IMR-90 (cell line): ENCODE data around the gene PRDM10. TPM values are rescaled to one million over a fixed set of nuclear protein-coding genes. Genes with fewer than 3 reads are reported as not detected.

Experiments
- ATAC-seq: fragments of 200-7000 bp; cut with Tn5 transposase; 2 replicates; pipeline ENCODE4 v1.9.1; 2020; ENCODE audit warnings: low read depth, mild to moderate bottlenecking, moderate library complexity
- BruUV-seq: library from RNA; stranded (reverse); fragments of 400-500 nt; replicated peaks from 2 replicates; lab custom pipeline; 2021; lab: Mats Ljungman, UMichigan
- CTCF ChIA-PET: fragments of 300-600 bp; formaldehyde crosslinking; extraction: SDS; loops from one replicate; lab custom pipeline; 2021; ENCODE audit warnings: antibody characterized with exemption; lab: Yijun Ruan, JAX
- POLR2A ChIA-PET: fragments of 300-600 bp; sonication (Branson Sonifier 250); formaldehyde crosslinking; loops from one replicate; lab custom pipeline; 2022; ENCODE audit warnings: antibody characterized with exemption; ENCODE audit not compliant: unreplicated experiment; lab: Charles Lee
- DNase-seq: peaks from one replicate; pipeline ENCODE4 v3.0.0; 2013
- H2AFZ ChIP-seq: replicated peaks from 2 replicates; pipeline ENCODE3; 2013; ENCODE audit warnings: low read length, mild to moderate bottlenecking; ENCODE audit not compliant: poor library complexity
- H2AK5ac ChIP-seq: 2 replicates; pipeline ENCODE4 v1.6.1; 2013; ENCODE audit warnings: low read depth, low read length, inconsistent platforms
- H2AK9ac ChIP-seq: replicated peaks from 2 replicates; pipeline ENCODE3; 2013; ENCODE audit warnings: mild to moderate bottlenecking, low read depth, low read length, moderate library complexity; ENCODE audit not compliant: poor library complexity
- H2BK120ac ChIP-seq: 2 replicates; pipeline ENCODE4 v1.6.1; 2013; ENCODE audit warnings: low read depth, low read length, inconsistent platforms
- H2BK15ac ChIP-seq: 3 replicates; pipeline ENCODE4 v1.6.1; 2013; ENCODE audit warnings: low read depth, low read length, inconsistent platforms
- H2BK20ac ChIP-seq: 2 replicates; pipeline ENCODE4 v1.6.1; 2013; ENCODE audit warnings: low read depth, mild to moderate bottlenecking, inconsistent platforms, low read length, moderate library complexity
- H2BK5ac ChIP-seq: 2 replicates; pipeline ENCODE4 v1.6.1; 2013; ENCODE audit warnings: mild to moderate bottlenecking, low read depth, low read length, inconsistent platforms; ENCODE audit not compliant: poor library complexity, severe bottlenecking
- H3K14ac ChIP-seq: replicated peaks from 2 replicates; pipeline ENCODE4 v1.6.1; 2013; ENCODE audit warnings: low read depth, low read length, inconsistent platforms
- H3K18ac ChIP-seq: 2 replicates; pipeline ENCODE4 v1.6.1; 2013; ENCODE audit warnings: low read depth, low read length, control low read depth
- H3K23ac ChIP-seq: 2 replicates; pipeline ENCODE4 v1.6.1; 2013; ENCODE audit warnings: low read depth, low read length, inconsistent platforms
- H3K27ac ChIP-seq: 2 replicates; pipeline ENCODE4 v1.5.1; 2013; ENCODE audit warnings: mild to moderate bottlenecking, control low read depth, low read length; ENCODE audit not compliant: insufficient read depth
- H3K27me3 ChIP-seq: 2 replicates; pipeline ENCODE4 v1.6.1; 2013; ENCODE audit warnings: low read length; ENCODE audit not compliant: control insufficient read depth, insufficient read depth
- H3K36me3 ChIP-seq: 2 replicates; pipeline ENCODE4 v1.6.1; 2013; ENCODE audit warnings: low read length, mixed read lengths; ENCODE audit not compliant: control insufficient read depth, insufficient read depth
- H3K4ac ChIP-seq: 2 replicates; pipeline ENCODE4 v1.6.1; 2013; ENCODE audit warnings: low read depth, low read length, inconsistent platforms
- H3K4me1 ChIP-seq: 2 replicates; pipeline ENCODE4 v1.6.1; 2013; ENCODE audit warnings: low read length, mixed read lengths; ENCODE audit not compliant: control insufficient read depth, insufficient read depth
- H3K4me2 ChIP-seq: 2 replicates; pipeline ENCODE4 v1.6.1; 2013; ENCODE audit warnings: low read depth, mild to moderate bottlenecking, control low read depth, low read length, moderate library complexity
- H3K4me3 ChIP-seq: 2 replicates; pipeline ENCODE4 v1.5.1; 2013; ENCODE audit warnings: low read depth, mild to moderate bottlenecking, control low read depth, low read length, moderate library complexity; ENCODE audit not compliant: insufficient read depth
- H3K56ac ChIP-seq: 2 replicates; pipeline ENCODE4 v1.6.1; 2013; ENCODE audit warnings: low read length, inconsistent platforms; ENCODE audit not compliant: insufficient read depth; ENCODE audit errors: extremely low read depth
- H3K79me1 ChIP-seq, 2 experiments: 2 replicates each; pipeline ENCODE4 v1.6.1; 2013; ENCODE audit warnings: low read length in 2 of 2, inconsistent platforms in 1 of 2, low read depth in 1 of 2
- H3K9ac ChIP-seq: 2 replicates; pipeline ENCODE4 v1.6.1; 2013; ENCODE audit warnings: low read depth, low read length, control low read depth
- H3K9me1 ChIP-seq: 2 replicates; pipeline ENCODE4 v1.6.1; 2013; ENCODE audit warnings: low read length, inconsistent platforms; ENCODE audit not compliant: insufficient read depth
- H3K9me3 ChIP-seq: 2 replicates; pipeline ENCODE4 v1.6.1; 2013; ENCODE audit warnings: low read length; ENCODE audit not compliant: control insufficient read depth, insufficient read depth
- H4K20me1 ChIP-seq: 2 replicates; pipeline ENCODE4 v1.6.1; 2013; ENCODE audit warnings: low read length, inconsistent platforms; ENCODE audit not compliant: insufficient read depth
- H4K5ac ChIP-seq: 2 replicates; pipeline ENCODE4 v1.6.1; 2013; ENCODE audit warnings: mild to moderate bottlenecking, low read depth, low read length, control low read depth
- H4K8ac ChIP-seq, 2 experiments: 2 replicates each; pipeline ENCODE4 v1.6.1; 2013; ENCODE audit warnings: low read depth in 2 of 2, low read length in 2 of 2, control low read depth in 1 of 2, inconsistent platforms in 1 of 2
- H4K91ac ChIP-seq: 2 replicates; pipeline ENCODE4 v1.6.1; 2013; ENCODE audit warnings: low read depth, low read length, inconsistent platforms; ENCODE audit not compliant: insufficient read depth
- CEBPB ChIP-seq: IDR thresholded peaks from 2 replicates; pipeline ENCODE4 v1.6.1; 2012; ENCODE audit warnings: low read depth, low read length, improper control_type of control experiment
- CHD1 ChIP-seq: IDR thresholded peaks from 2 replicates; pipeline ENCODE4 v1.6.1; 2012; ENCODE audit warnings: low read depth, low read length, improper control_type of control experiment
- NFE2L2 ChIP-seq: fragments of 150-350 bp; IDR thresholded peaks from 2 replicates; pipeline ENCODE4 v1.6.1; 2016; ENCODE audit warnings: low read depth, mild to moderate bottlenecking, low read length
- POLR2A ChIP-seq: IDR thresholded peaks from 2 replicates; pipeline ENCODE4 v1.6.1; 2012; ENCODE audit warnings: mild to moderate bottlenecking, low read depth, low read length
- SMC3 ChIP-seq: fragments of 150-350 bp; IDR thresholded peaks from 2 replicates; pipeline ENCODE4 v1.6.1; 2016; ENCODE audit warnings: low read depth, mild to moderate bottlenecking, antibody characterized with exemption, low read length, moderate library complexity
- WGBS, 2 experiments: methylation state at CpG; one replicate each; pipeline versions ENCODE4 v1.1.5 to v1.1.7; 2013; ENCODE audit warnings: missing lambda C conversion rate in 2 of 2; ENCODE audit not compliant: insufficient read length in 1 of 2; ENCODE audit errors: extremely low coverage in 2 of 2; 5-methylcytosine and 5-hydroxymethylcytosine counted together
- dilution Hi-C: fragments of 300-500 bp; cut with HindIII; formaldehyde crosslinking; loops from one replicate; pipeline ENCODE4 v1.14.3; 2018; ENCODE audit warnings: low sequenced_read_pairs; ENCODE audit not compliant: unreplicated experiment
- in situ Hi-C: fragments of 300-500 bp; cut with MboI; formaldehyde crosslinking; loops from 3 replicates; pipeline ENCODE4 v1.14.3; 2019; ENCODE audit warnings: low sequenced_read_pairs, inconsistent platforms, mixed read lengths
- intact Hi-C: fragments of 100-400 bp; cut with micrococcal nuclease; formaldehyde crosslinking; loops from 2 replicates; pipeline ENCODE4 v1.10.0; 2022
- polyA plus RNA-seq, 3 experiments: library from polyadenylated mRNA; depleted of rRNA; stranded (reverse); fragments of >200 nt; gene quantifications; 2 replicates each; pipeline ENCODE4 v1.2.3, GENCODE V29; 2012; ENCODE audit warnings: low replicate concordance in 1 of 3
- total RNA-seq: library from RNA; depleted of rRNA; stranded (reverse); fragments of >200 nt; gene quantifications from 2 replicates; pipeline ENCODE4 v1.2.3, GENCODE V29; 2012
- TF ChIP-seq, protein P1 (sequence below): fragments of 150-350 bp; IDR thresholded peaks from 2 replicates; pipeline ENCODE4 v1.6.1; 2016; ENCODE audit warnings: low read depth, mild to moderate bottlenecking, low read length, moderate library complexity, borderline replicate concordance

The PRDM10 gene
- total and polyA plus RNA-seq, 2 of the 4 experiments (the other 2 are of a cell fraction): 3.1 to 6.5 TPM

DNA sequence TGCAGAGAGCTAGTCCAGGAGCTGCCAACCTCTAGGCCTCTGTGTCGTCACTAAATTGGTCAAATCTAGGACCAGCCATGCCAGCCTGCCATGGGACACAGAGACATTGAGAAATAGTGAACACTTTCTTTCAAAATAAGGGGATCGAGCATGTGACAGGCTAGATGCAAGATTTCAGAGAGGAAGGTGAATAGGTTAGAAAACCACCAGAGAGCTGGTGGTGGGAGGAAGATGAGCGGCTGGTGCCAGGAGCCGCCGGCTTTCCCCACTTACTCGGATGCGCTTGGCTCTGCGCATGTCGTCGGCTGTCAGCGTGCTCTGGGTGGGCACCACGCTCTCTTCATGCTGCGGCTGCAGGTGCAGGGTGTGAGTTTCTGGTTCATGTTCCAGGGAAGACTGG, 71.9 kb downstream of the PRDM10 start:
- Histone ChIP-seq H4K5ac (no peak overlapping the region), H2BK15ac (no peak overlapping the region), H3K4me1 (no peaks in the 10 kb centered on the region), H3K36me3 (peaks cover 13% of the 10 kb centered on the region), H3K14ac (no peak overlapping the region), H3K9ac (no peak overlapping the region), H2BK120ac (no peak overlapping the region), H3K27ac (no peak overlapping the region), H2AK5ac (no peak overlapping the region), H2AFZ (no peak overlapping the region), H3K9me3 (no peaks in the 10 kb centered on the region), H4K8ac (no peak overlapping the region), H3K4me3 (no peak overlapping the region), H2BK20ac (no peak overlapping the region), H3K4me2 (no peak overlapping the region), H2AK9ac (no peak overlapping the region), H3K4ac (no peak overlapping the region), H3K9me1 (0 out of 2 replicates have a peak, but pooled peaks cover 3% of the 10 kb centered on the region), H4K20me1 (no peaks in the 10 kb centered on the region), H3K56ac (no peak overlapping the region), H3K79me1 (no peaks in the 10 kb centered on the region), H3K27me3 (no peaks in the 10 kb centered on the region), H2BK5ac (no peak overlapping the region), H3K18ac (no peak overlapping the region), H3K23ac (no peak overlapping the region), H4K91ac (no peak overlapping the region)
- dilution Hi-C loops: loop anchor here (25.0 kb wide), 1 partner anchor 207 kb away; no protein-coding TSS in a partner anchor
- 95% methylated on average over 4 of the region's 13 CpGs; no CpG with 5 or more reads in 1 of the 2 experiments for WGBS, 2 experiments
- in situ Hi-C loops: no loop called here
- ChIA-PET POLR2A (no interaction called here), CTCF (interaction anchor here (0.8 to 3.9 kb wide), 2 partner anchors 9 to 201 kb away, joined by 3 to 11 read pairs; no protein-coding TSS in a partner anchor)
- DNase-seq (no peak), ATAC-seq (no peak)
- BruUV-seq: no TSS peak
- intact Hi-C loops: no loop called here
- no peak for TF ChIP-seq NFE2L2
- TF ChIP-seq SMC3: no peak
- TF ChIP-seq, protein P1, sequence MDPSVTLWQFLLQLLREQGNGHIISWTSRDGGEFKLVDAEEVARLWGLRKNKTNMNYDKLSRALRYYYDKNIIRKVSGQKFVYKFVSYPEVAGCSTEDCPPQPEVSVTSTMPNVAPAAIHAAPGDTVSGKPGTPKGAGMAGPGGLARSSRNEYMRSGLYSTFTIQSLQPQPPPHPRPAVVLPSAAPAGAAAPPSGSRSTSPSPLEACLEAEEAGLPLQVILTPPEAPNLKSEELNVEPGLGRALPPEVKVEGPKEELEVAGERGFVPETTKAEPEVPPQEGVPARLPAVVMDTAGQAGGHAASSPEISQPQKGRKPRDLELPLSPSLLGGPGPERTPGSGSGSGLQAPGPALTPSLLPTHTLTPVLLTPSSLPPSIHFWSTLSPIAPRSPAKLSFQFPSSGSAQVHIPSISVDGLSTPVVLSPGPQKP: no peak
- no peak for TF ChIP-seq CHD1
- TF ChIP-seq CEBPB: no peak
- TF ChIP-seq POLR2A: no peak
